Activated T-cell treated with anti-CD3 and anti-CD28 coated beads for 4 hours (primary cell): ENCODE measurements around the gene TCEANC2.
A peak's percentile ranks its signal among the peaks of the same experiment; 100 is the strongest.
"Not testable (repeated sequence)": the region's sequence is repeated elsewhere in the genome, so short reads cannot be mapped to it uniquely, and the experiment has no call there.

Experiments used
- DNase-seq: peaks from one replicate; pipeline ENCODE4 v3.0.0-alpha.2; 2020

The TCEANC2 gene

DNA sequence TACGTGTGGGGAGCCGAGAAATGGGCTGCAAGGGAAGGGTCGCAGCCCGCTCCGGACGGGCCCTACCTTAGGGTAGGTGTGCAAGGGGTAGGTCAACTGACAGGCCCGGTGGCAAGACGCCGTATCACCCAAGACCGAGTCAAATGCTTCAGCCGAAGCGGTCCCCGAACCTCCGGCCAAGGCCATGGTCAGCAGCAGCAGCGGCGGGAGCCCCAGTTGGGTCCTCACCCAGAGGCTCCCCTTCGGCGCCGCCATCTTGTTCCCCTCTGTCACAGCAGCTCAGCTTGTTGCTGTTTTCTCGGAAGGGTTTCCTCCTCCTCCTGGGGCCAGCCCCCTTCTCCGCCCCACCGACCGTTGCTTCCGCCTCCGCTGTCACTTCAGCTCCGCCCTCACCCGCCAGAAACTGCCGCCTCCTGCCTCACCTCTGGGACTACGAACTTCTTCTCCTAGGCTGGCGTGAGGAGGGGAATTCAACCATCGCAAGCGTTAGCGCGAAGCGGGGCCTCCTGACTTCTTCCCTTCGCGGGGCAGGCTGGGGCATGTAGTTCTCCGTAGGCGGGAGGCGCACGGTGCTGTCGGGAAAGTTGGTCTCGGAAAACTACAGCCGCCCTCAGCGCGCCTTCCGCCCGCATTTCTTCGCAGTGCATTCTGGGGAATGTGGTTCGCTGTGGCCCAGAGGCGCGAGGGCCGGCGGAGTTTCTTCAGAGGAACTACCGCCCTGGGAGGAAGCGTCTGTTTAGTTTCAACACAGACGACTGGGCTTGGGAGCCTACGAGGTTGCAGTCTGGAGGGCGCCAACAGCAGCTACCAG is at the start of gene TCEANC2, which contains the start of gene TMEM59:
TSS of gene TCEANC2 (plus strand) at position 675 of the 811 bp plus-strand sequence. CDS start 815 bp downstream, outside the sequence.
TSS of gene TMEM59 (minus strand) at position 271 of the 811 bp plus-strand sequence. CDS start at position 255, 16 bp downstream.
- peak; percentile 93 for DNase-seq

DNA sequence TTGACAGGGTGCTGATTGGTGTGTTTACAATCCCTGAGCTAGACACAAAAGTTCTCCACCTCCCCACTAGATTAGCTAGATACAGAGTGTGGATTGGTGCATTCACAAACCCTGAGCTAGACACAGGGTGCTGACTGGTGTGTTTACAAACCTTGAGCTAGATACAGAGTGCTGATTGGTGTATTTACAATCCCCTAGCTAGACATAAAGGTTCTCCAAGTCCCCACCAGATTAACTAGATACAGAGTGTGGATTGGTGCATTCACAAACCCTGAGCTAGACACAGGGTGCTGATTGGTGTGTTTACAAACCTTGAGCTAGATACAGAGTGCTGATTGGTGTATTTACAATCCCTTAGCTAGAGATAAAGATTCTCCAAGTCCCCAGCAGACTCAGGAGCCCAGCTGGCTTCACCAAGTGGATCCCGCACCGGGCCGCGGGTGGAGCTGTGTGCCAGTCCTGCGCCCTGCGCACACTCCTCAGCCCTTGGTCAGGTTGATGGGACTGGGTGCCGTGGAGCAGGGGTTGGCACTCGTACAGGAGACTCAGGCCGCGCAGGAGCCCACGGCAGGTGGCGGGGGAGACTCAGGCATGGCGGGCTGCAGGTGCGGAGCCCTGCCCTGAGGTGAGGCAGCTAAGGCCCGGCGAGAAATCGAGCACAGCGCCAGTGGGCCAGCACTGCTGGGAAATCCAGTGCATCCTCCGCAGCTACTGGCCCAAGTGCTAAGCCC is 49.5 kb upstream of the TCEANC2 start:
- not testable (repeated sequence) for DNase-seq

DNA sequence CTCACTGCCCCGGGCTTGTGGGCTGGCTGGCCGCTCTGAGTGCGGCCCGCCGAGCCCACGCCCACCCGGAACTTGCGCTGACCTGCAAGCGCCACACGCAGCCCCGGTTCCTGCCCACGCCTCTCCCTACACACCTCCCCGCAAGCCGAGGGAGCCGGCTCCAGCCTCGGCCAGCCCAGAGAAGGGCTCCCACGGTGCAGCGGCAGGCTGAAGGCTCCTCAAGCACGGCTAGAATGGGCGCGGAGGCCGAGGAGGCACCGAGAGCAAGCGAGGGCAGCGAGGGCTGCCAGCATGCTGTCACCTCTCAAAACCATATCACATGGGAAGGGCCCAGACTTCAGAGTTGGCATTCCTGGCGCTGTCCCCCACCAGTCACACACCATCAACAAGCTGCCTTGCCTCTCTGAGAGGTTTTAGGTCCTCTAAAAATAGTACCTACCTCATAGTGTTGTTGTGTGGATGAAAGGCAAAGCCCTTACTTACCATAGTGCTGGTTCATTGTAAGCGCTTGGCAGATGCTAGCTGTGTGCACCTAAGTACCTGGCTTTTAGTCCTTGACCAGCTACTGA is 48.8 kb upstream of the TCEANC2 start:
- DNase-seq, result no peak

DNA sequence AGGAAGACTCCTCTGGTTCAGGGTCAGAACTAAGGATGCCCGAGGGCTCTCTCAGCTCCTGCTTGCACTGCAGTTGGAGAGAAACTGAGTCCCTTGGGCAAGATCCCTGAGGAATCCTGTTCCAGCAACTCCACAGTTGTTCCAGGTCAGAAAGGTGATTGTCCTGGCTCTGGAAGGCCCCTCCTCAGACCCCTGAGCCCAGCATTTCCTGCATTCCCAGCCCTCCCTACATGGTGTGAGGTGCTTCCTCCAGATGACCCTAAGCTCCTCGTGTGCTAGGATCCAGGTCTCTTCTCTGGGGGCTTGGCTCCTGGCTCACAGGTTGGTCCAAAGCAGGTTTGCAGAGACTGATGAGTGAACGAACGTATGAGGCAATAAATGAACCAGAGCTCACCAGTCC is 46.9 kb upstream of the TCEANC2 start:
- no peak for DNase-seq

DNA sequence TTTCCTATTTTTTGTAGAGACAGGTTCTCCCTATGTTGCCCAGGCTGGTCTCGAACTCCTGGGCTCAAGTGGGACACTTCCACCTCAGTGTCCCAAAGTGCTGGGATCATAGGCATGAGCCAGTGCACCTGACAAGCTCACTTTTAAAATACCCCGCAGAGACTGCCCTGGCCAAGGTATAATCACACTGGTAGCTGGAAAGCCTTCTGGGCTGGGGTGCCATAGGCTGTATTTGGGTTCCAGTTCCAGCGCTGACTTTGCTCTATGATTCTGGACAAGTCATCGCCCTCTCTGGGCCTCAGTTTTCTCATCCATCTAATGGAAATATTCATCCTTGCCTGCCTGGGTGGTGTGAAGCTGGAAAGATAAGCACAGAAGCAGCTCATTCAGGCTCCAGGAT is 45.8 kb upstream of the TCEANC2 start:
- no peak for DNase-seq

DNA sequence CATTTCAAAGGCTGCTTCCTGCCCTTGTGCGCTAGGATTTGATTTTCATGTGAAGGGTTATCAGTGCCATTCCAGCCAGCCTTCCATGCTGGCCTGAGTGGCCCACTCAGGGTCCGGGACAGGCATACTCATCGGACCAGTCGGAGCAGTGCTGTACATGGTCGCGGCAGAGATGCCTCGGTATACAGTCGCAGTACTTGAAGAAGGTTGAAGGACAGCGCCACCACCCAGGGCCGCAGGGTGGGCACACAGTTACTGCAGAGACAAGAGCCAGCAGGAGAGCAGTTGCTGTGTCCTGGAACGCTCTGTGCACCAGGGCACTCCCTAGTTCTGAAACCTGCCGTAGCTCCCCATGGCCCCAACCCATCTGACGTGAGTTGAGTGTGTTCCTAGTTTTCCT is 44.5 kb upstream of the TCEANC2 start:
- no peak for DNase-seq

GRCh38 chr1:54009406-54009805 is 44.0 kb upstream of the TCEANC2 start:
- DNase-seq, result no peak

- DNase-seq, result no peak
Measured at GRCh38 chr1:54010415-54011117, 42.8 kb upstream of the TCEANC2 start.

GRCh38 chr1:54011316-54012007 is 41.9 kb upstream of the TCEANC2 start:
- no peak for DNase-seq

- no peak for DNase-seq
Measured at GRCh38 chr1:54012008-54012325, 41.4 kb upstream of the TCEANC2 start.

DNA sequence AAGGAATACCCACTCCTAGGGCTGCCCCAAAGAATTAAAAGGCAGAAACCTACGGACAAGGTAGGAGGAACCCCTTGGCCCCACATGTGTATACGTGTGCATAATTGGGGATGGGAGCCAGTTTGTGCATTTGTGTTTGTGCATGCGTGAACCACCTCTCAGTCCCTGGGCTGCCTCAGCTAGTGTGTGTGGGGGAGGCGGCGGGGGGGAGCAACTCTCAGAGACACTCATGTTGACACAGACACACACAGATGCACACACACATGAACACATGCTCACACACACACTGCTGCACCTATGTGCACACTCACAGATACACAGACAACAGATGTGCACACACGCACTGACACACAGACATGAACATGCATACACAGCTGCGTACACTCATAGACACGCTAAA is 40.5 kb upstream of the TCEANC2 start:
- DNase-seq, result no peak

GRCh38 chr1:54013393-54014008 is 39.9 kb upstream of the TCEANC2 start:
- DNase-seq, result no peak

- DNase-seq, result no peak
Measured at GRCh38 chr1:54014009-54014629, 39.3 kb upstream of the TCEANC2 start.

- DNase-seq, result no peak
Measured at GRCh38 chr1:54016343-54017282, 36.8 kb upstream of the TCEANC2 start.

- DNase-seq, result no peak
Measured at GRCh38 chr1:54017979-54018378, 35.4 kb upstream of the TCEANC2 start, which contains the start of gene LDLRAD1. Gene LDLRAD1 (minus strand): TSS chr1:54018186. CDS start chr1:54018112, 74 bp downstream.

DNA sequence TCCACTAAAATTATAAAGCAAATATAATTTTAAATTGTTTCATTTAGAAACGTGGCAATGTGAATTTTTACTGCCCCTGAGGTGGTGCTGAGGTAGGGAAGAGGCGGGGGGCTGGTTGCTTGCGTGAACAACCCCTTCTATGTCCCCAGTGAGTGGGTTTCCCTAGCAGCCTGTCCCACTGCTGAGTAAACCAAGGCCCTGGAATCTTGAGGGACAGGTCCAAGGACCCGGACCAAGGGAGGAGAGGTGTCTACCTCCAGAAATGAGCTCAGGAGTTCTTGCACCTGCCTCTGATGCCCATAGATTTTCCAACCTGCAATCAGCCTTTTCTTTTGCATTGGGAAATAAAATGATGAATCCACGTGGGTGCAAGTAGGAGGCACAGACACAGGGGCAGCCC is 34.8 kb upstream of the TCEANC2 start:
- no peak for DNase-seq

- not testable (repeated sequence) for DNase-seq
Measured at GRCh38 chr1:54019562-54020176, 33.7 kb upstream of the TCEANC2 start.

DNA sequence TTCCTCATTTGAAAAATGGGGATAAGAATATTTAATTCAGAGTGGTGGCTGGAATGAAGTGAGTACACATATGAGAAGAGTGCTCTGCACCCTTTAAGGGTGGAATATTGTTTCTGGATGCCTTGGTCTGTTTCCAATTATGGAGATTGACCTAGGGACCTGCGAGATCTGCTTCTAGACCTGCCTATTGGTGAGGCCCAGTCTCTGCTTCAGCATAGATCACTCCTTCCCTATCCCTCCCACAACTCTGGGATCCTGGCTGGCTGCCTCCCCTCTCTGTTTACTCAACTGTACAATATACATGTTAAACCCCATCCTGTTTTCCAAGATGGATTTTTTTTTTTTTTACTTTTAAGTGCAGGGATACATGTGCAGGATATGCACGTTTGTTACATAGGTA is 29.1 kb upstream of the TCEANC2 start:
- DNase-seq, result no peak

GRCh38 chr1:54024811-54025210 is 28.6 kb upstream of the TCEANC2 start:
- DNase-seq, result not testable (repeated sequence)

GRCh38 chr1:54027848-54028247 is 25.6 kb upstream of the TCEANC2 start:
- DNase-seq, result no peak
